Liver (tissue), 3 donors: ENCODE data around the gene POU4F3.

Experiments
- ATF3 ChIP-seq: IDR thresholded peaks from 2 replicates; pipeline ENCODE4 v1.6.1; 2016; ENCODE audit warnings: antibody characterized with exemption
- CTCF ChIP-seq: fragments of 150-350 bp; IDR thresholded peaks from 2 replicates; pipeline ENCODE4 v1.5.1; 2017; ENCODE audit warnings: improper control_type of control experiment, low read depth, low read length; ENCODE audit not compliant: missing input control
- FOXA2 ChIP-seq: IDR thresholded peaks from 2 replicates; pipeline ENCODE4 v1.6.1; 2016; ENCODE audit warnings: antibody characterized with exemption
- HNF4A ChIP-seq, 2 donors: conservative IDR thresholded peaks; 2 replicates each; pipeline ENCODE4 v1.6.1; 2016; ENCODE audit warnings: antibody characterized with exemption in 2 of 2, mild to moderate bottlenecking in 2 of 2
- MAX ChIP-seq: IDR thresholded peaks from 2 replicates; pipeline ENCODE4 v1.6.1; 2016; ENCODE audit warnings: antibody characterized with exemption
- NR2F2 ChIP-seq: IDR thresholded peaks from 2 replicates; pipeline ENCODE4 v1.6.1; 2016; ENCODE audit warnings: antibody characterized with exemption
- RAD21 ChIP-seq, 2 donors: IDR thresholded peaks; 2 replicates each; pipeline ENCODE4 v1.6.1; 2016; ENCODE audit warnings: antibody characterized with exemption in 2 of 2, mild to moderate bottlenecking in 2 of 2
- REST ChIP-seq: IDR thresholded peaks from 2 replicates; pipeline ENCODE4 v1.6.1; 2016; ENCODE audit warnings: antibody characterized with exemption, mild to moderate bottlenecking
- RXRA ChIP-seq, 2 donors: IDR thresholded peaks; 2 replicates each; pipeline ENCODE4 v1.6.1; 2017 to 2018; ENCODE audit warnings: antibody characterized with exemption in 2 of 2, mild to moderate bottlenecking in 1 of 2
- SP1 ChIP-seq: IDR thresholded peaks from 2 replicates; pipeline ENCODE4 v1.6.1; 2018; ENCODE audit warnings: antibody characterized with exemption, mild to moderate bottlenecking
- TAF1 ChIP-seq: conservative IDR thresholded peaks from 2 replicates; pipeline ENCODE4 v1.6.1; 2016; ENCODE audit warnings: antibody characterized with exemption, mild to moderate bottlenecking
- donor health status: healthy.
- donor health status: healthy.

- TF ChIP-seq REST (no peak), HNF4A (conservative IDR thresholded peaks at IDR 0.05) (no peak), CTCF (no peak), SP1 (no peak), TAF1 (no peak), RXRA (IDR thresholded peaks at IDR 0.05) (no peak), FOXA2 (no peak), ATF3 (no peak), NR2F2 (no peak), RAD21 (IDR thresholded peaks at IDR 0.05) (no peak), MAX (no peak)
Observed at GRCh38 chr5:146342882-146343865, 4.5 kb downstream of the POU4F3 start.
